Measurements from ENCODE around the gene EMC7. TPM values are rescaled to one million over a fixed set of nuclear protein-coding genes. Genes with fewer than 3 reads are reported as not detected.
"Not testable (repeated sequence)": the region's sequence is repeated elsewhere in the genome, so short reads cannot be mapped to it uniquely, and the experiment has no call there.

Gene EMC7
- polyA plus RNA-seq, 4 donors, result 75.4 to 96.4 (median 84.0) TPM

DNA sequence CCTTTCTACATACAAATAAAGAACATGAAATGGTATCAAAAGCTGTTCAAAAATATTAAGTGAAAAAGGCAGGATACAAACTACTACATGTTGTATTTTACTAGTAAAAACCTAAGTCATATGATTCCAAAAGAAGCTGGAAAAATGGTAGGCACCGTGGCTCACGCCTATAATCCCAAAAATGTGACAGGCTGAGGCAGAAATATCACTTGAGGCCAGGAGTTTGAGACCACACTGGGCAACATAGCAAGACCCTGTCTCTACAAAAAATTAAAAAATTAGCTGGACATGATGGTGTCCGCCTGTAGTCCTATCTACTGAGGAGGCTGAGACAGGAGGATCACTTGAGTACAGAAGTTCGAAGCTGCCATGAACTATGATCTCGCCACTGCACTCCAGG is 1.7 kb downstream of the EMC7 start:
- DNase-seq (ENCODE audit: low read depth in 4 of 4, low spot score in 3 of 4), result no peak

DNA sequence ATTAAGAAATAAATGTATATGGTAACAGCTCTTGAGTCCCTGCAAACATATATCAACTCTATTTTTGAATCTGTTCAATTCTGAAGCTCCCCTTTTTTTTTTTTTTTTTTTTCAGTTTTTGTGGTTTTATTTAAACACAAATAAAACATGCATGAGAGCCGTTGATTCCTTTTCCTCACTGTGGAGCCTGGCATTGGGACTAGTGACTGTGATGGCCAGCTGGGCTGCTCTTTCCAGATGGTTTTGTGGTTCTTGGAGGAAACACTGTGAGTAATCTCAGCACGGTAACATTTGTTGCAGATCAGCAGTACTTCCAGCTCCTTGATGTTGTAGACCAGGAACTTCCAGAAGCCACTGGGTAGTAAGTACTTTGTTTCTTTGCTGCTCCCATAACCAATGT is 15.9 kb downstream of the EMC7 start:
- DNase-seq (ENCODE audit: low read depth in 4 of 4, low spot score in 3 of 4), result no peak

DNA sequence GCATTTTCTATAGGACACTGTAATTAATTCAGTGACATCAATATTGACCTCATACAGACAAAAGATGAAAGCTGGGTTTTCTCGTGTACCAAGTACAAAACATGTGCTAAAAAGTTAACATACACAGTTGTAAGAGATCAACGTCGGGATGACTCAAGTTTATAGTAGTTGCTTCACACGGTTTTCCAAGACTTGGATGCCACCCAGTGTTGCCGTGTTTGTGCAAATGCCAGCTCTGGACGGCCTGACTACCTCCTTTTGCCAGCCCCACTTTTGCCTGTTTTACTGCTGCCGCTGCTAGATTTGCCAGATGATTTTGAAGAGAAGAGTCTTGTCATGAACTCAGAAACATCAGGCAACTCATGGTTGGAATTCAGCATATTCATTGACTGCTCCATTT is 17.6 kb downstream of the EMC7 start:
- no peak for DNase-seq (ENCODE audit: low read depth in 4 of 4, low spot score in 3 of 4)

DNA sequence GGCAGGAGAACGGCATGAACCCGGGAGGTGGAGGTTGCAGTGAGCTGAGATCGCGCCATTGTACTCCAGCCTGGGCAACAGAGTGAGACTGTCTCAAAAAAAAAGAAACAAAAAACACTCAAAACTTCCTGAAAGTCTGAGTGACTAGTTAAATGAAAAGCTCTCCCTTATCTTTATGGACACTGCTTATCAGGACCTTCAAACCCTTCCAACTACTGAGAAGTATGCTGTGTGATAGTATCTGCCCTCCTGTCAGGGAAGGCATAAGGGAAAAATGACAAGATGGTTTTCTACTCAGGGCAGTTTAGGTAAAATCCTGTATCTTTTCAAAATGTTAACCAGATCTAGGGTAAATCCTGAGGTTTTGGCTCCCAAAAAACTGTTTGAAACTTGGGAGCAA is 21.8 kb downstream of the EMC7 start:
- no peak for DNase-seq (ENCODE audit: low read depth in 4 of 4, low spot score in 3 of 4)

DNA sequence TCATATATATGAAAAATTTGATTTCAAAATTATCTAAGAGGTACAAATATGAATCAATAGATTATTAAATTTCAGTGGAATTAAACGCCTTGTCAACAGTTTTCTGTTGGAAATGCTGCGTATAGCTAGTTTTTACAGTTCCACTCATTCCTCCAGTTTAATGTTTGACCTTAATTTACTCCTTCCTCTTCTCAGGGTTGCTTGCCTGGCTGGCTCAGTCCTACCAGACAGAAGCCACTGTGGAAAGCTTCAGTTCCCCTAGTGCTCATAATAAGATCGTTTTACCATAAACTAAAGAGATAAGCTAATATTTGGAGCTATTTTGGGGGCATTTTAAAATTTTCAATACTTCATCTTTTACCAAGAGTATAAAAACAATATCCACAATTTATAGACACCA is 22.8 kb downstream of the EMC7 start:
- DNase-seq (ENCODE audit: low read depth in 4 of 4, low spot score in 3 of 4), result no peak

DNA sequence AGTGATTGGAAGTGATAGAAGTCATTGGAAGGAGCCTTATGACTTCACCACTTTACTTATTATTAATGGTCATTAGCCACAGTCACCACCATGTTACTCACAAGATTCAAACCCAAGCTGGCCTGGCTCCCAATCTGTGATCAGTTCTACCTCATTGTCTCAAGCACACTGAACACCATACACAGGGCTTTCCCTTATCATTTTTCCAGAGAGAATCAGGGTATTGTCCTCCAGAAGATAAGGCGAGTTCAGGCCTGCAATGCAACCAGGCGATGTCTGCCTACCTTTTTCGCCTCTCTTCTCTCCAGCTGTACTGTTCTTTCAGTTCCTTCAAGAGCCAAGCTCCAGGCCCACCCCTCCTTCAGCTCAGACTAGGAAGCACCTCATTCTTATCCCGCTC is 24.9 kb downstream of the EMC7 start:
- DNase-seq (ENCODE audit: low read depth in 4 of 4, low spot score in 3 of 4), result no peak

DNA sequence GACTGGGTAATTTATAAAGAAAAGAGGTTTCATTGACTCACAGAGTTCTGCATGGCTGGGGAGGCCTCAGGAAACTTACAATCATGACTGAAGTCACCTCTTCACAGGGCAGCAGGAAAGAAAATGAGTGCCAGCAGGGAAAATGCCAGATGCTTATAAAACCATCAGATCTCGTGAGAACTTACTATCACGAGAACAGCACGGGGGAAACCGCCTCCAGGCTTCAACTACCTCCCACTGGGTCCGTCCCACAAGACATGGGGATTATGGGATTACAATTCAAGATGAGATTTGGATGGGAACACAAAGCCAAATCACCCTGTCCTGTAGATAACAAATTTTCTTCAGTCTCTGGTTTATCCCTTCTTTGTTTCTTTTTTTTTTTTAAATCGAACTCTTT is 31.7 kb downstream of the EMC7 start:
- DNase-seq (ENCODE audit: low read depth in 4 of 4, low spot score in 3 of 4), result no peak

DNA sequence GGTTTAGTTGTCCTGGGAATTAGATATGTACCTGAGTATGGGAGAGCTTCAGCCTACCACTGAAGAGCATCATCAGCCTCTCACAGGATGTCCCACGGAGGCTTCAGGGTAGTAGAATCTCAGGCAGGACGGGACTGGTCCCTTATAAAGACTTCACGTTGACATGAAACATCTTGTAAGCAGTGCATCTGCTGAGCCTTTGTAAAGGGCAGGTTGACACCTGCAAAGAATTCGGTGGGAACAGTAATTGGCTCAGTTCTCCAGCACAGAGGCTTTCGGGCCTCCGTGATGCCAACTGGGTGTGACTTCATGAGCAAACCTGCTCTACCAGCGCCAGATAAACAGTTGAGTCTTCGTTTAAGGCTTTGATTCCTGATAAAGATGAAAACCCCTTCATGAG is 35.7 kb downstream of the EMC7 start:
- DNase-seq (ENCODE audit: low read depth in 4 of 4, low spot score in 3 of 4), result no peak

DNA sequence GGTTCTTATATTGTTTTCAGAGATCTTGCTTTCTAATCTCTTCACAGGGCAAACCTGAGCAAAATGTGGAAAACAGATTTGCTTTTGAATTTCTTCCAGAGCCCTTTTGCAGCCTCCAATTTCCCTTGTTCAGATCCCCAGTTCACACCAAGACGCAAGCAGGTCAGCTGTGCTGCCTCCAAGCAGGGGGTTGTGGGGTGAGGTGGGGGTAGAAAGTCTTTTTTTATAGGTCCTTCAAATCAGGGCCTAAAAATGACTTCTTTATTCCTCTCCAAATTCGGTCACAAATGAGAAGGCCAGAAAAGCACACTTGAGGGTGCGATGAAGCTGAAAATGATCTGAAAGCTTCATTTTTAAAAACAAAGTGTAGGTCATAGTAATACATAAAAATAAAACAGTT is 36.4 kb downstream of the EMC7 start:
- no peak for DNase-seq (ENCODE audit: low read depth in 4 of 4, low spot score in 3 of 4)

DNA sequence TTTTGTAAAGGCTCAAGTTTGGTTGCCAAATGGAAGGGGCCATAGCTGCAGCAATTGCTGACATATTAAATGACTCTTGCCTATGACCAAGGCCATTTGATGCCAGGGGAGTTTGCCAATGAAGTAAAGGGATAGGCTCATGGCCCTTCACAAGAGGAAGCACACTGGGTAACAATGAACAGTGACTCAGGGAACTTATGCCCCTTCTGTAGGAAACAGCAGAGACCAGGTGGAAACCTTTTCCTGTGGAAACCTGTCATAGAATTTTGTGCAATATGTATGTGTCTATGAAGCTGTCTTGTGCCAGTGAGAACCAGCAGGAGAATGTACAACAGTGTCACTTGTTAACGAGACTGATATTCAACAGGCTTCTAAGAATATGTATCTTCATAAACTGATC is 37.2 kb downstream of the EMC7 start:
- no peak for DNase-seq (ENCODE audit: low read depth in 4 of 4, low spot score in 3 of 4)

DNA sequence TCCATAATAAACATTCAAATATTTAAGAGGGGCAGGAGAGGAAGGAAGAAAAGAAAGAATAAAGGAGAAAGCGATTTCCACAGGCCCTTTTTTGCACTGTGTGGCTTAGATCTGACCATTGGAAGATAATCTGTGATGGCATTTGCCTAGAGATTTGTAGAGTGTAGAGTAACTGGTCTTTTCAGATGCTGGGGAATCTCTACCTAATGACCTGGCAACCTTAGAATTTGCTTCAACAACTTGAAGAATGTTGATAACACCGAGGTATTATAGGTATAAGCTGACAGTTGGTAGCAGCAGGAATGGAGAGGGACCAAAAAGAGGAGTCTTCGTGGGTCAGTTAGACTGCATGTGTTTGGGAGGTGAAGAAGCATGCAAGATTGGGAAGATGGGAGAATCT is 41.7 kb downstream of the EMC7 start:
- no peak for DNase-seq (ENCODE audit: low read depth in 4 of 4, low spot score in 3 of 4)

DNA sequence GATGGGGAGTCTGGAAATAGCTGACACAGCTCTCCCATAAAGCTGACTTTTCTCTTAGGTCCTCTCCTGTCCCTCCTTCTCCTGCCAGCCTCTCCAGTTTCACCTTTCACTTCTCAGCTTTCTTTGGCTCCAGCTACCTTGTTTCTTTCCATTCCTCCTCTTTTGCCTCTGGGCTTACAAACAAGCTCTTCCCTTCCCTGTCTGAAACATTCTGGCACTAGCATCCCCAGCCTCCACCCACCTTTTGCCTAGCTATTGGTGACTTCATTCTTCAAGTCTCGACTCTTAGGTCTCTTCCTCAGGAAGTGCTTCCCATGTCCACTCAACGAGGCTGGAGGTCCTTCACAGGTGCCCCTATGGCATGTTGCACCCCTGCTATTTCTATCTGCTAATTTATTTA is 42.2 kb downstream of the EMC7 start:
- DNase-seq (ENCODE audit: low read depth in 4 of 4, low spot score in 3 of 4), result no peak

DNA sequence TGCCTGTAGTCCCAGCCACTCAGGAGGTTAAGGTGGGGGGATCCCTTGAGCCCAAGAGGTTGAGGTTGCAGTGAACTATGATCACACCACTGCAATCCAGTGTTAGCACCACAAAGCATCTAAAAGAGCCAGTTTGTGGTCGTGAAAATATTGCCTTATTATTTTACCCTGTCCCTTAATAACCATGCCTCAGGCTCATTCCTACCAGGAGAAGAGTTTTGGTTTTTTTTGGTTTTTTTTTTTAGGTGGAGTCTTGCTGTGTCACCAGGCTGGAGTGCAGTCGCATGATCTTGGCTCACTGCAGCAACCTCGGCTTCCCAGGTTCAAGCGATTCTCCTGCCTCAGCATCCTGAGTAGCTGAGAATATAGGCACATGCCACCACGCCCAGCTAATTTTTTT is 44.8 kb downstream of the EMC7 start:
- DNase-seq (ENCODE audit: low read depth in 4 of 4, low spot score in 3 of 4), result no peak

DNA sequence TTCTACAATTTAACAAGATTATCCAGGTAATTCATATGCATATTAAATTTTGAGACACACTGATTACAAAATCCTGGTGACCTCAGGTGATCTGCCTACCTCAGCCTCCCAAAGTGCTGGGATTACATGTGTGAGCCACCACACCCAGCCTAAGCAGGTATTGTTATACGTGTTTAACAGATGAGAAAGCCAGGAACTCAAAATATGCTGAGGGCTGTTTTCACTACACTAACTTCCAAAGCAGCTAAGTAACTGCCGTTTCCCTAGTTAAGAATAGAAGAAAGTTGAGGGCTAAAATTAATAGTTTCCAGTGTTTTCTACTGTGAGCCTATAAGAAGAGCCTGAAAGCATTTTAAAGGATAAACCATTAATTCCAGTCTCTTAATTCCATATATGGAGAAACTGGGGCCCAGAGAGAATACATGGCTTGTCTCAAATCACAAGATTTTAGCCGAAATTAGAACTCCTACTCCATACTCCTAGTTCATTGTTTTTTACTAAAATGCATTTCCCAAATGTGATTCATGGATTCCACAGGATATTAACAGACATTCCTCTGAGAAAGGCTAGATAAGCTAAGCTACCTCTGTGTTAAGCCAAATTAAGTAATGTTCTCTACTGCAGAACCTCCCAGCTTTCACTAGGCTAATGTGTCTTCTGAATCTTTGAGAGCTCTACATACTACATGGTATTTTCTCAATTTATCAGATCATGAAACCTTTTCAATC is 45.6 kb downstream of the EMC7 start:
- DNase-seq (ENCODE audit: low read depth in 4 of 4, low spot score in 3 of 4), result no peak

DNA sequence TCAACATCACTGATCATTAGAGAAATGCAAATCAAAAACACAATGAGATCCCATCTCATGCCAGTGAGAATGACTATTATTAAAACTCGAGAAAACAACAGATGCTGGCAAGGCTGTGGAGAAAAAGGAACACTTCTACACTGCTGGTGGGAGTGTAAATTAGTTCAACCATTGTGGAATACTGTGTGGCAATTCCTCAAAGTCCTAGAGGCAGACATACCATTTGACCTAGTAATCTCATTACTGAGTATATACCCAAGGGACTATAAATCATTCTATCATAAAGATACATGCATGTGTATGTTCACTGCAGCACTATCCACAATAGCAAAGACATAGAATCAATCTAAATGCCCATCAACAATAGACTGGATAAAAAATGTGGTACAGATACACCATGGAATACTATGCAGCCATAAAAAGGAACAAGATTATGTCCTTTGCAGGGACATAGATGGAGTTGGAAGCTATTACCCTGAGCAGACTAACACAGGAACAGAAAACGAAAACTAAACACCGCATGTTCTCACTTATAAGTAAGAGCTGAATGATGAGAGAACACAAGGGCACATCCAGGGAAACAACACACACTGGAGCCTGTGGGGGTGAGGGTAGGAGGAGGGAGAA is 47.5 kb downstream of the EMC7 start:
- DNase-seq (ENCODE audit: low read depth in 4 of 4, low spot score in 3 of 4), result no peak

DNA sequence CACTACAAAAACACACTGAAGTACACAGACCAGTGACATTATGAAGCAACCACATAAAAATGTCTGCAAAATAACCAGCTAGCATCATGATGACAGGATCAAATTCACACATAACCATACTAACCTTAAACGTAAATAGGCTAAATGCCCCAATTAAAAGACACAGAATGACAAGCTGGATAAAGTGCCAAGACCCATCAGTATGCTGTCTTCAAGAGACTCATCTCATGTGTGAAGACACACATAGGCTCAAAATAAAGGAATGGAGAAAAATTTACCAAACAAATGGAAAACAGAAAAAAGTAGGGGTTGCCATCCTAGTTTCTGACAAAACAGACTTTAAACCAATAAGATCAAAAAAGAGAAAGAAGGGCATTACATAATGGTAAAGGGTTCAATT is 51.3 kb downstream of the EMC7 start:
- not testable (repeated sequence) for DNase-seq (ENCODE audit: low read depth in 4 of 4, low spot score in 3 of 4)

DNA sequence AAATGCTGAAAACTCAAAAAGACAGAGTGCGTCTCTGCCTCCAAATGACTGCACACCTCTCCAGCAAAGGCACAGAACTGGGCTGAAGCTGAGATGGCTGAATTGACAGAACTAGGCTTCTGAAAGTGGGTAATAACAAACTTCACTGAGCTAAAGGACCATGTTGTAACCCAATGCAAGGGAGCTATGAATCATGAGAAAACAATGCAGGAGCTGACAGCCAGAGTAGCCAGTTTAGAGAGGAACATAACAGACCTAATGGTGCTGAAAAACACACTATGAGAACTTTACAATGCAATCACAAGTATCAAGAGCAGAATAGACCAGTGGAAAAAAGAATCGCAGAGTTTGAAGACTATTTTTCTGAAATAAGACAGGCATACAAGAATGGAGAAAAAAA is 52.5 kb downstream of the EMC7 start:
- no peak for DNase-seq (ENCODE audit: low read depth in 4 of 4, low spot score in 3 of 4)

DNA sequence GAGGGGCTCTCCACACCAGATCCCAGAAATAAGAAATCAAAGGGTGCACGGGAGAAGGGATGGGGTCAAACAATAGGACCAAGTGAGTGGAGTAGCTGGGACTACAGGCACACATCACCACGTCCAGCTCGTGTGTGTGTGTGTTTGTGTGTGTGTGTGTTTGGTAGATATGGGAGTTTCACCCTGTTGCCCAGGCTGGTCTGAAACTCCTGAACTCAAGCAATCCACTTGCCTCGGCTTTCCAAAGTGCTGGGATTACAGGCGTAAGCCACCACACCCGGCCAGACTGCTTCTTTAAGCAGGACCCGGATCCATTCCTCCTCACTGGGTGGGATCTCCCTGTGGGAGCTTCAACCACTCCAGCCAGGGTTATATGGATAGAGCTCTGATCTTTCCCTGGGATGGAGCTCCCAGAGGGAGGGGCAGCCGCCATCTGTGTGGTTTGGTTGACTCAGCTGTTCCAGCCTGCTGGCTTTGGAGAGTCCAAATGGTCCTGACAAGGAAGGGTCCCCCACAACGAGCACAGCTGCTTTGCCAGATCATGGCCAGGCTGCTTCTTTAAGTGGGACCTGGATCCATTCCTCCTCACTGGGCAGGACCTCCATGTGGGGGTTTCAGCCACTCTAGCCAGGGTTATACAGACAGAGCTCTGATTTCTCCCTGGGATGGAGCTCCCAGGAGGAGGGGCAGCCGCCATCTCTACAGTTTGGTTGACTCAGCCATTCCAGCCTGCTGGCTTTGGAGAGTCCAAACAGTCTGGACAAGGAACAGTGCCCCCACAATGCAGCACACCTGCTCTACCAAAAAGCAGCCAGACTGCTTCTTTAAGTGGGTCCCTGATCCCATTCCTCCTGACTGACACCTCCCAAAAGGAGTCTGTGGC is 53.5 kb downstream of the EMC7 start:
- DNase-seq (ENCODE audit: low read depth in 4 of 4, low spot score in 3 of 4), result no peak

DNA sequence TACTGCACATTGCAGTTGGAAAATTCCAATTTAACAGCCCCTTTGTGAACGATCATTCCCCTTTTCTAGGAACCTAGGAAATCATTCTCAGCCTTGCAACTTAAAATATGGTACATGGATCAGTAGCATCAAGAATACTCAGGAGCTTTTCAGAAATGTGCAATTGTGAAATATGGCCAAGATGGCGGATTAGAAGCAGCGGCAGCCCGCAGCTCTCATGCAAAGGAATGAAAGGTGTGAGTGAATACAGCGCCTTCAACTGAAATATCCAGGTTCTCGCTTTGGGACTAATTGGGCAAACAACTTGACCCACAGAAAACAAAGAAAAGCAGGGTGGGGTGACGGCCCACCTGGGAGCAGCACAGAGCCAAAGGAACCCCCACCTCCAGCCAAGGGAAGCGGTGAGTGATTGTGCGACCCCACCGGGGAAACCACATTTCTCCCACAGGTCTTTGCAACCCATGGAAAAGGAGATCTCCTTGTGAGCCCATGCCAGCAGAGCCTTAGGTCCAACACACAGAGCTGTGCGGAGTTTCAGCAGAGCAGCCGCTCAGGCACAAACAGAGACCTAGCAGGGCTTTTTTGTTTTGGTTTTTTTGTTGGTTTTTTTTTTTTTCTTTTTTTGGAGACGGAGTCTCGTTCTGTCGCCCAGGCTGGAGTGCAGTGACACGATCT is 55.1 kb downstream of the EMC7 start:
- DNase-seq (ENCODE audit: low read depth in 4 of 4, low spot score in 3 of 4), result no peak

DNA sequence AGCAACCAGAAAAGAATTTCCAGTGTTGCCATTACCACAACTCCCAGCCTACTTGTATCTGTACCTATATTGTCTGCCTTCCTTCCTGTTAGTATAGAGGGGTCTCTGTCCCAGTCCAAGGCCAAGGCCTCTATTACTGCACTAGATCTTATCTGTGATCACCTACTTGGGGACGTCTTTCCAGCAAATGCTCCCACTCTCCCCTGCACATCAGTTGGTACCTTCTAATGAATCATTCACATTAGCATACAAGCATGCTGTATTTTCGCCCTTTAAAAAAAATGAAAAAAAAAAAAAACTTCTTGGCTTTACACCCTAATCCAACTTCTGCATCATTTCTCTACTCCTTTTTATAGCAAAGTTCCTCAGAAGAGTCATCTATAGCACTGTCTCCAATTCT is 57.8 kb downstream of the EMC7 start:
- no peak for DNase-seq (ENCODE audit: low read depth in 4 of 4, low spot score in 3 of 4)

DNA sequence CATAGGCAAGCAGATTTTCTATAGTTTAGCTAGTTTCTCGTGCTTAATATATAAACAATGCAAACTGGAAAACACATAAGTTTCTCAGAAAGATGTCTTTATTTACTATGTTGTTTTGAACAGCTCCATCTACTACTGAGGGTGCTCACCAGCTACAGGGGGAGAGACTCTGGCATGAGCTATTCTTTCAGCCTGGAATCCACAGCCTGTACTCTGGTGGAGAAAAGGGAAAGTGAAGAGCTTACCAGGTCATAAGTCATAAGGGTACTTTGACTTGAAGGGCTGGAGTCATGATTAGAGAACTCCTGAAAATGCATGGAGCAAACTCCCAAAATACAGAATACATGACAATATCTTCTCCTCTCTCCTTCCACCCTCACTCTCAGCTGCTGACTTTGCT is 58.3 kb downstream of the EMC7 start:
- no peak for DNase-seq (ENCODE audit: low read depth in 4 of 4, low spot score in 3 of 4)
